ENCODE measurements around the gene TMPRSS13.

Gene TMPRSS13

GRCh38 chr11:117972629-117973502, 43.7 kb upstream of the TMPRSS13 start:
- Histone ChIP-seq H3K4me3 (ENCODE audit: low read depth in 1 of 2, low read length in 2 of 2) (no peak overlapping the region), H3K9me3 (ENCODE audit: insufficient read depth, low read length, severe bottlenecking) (no peaks in the 10 kb centered on the region), H2AFZ (ENCODE audit: low read depth, low read length) (no peak overlapping the region), H3K4me2 (ENCODE audit: insufficient read depth, low read length) (no peak overlapping the region), H3K79me2 (ENCODE audit: insufficient read depth, low read length) (no peaks in the 10 kb centered on the region), H3K4me1 (ENCODE audit: insufficient read depth, low read length) (peaks cover 24% of the 10 kb centered on the region), H3K36me3 (ENCODE audit: insufficient read depth, low read length) (no peaks in the 10 kb centered on the region), H3K9ac (ENCODE audit: low read depth, low read length) (no peak overlapping the region), H3K27ac (ENCODE audit: low read length) (no peak overlapping the region), H4K20me1 (ENCODE audit: insufficient read depth, low read length) (no peaks in the 10 kb centered on the region), H3K27me3 (ENCODE audit: insufficient read depth, low read length, poor library complexity) (no peaks in the 10 kb centered on the region)
- TF ChIP-seq EZH2 (IDR thresholded peaks at IDR 0.05; ENCODE audit: borderline replicate concordance, low read depth, low read length, severe bottlenecking) = no peak
- TF ChIP-seq CTCF (IDR thresholded peaks at IDR 0.05; ENCODE audit: borderline replicate concordance, extremely low read depth, low read length, poor library complexity, severe bottlenecking) = no peak
- DNase-seq (no peak), ATAC-seq (ENCODE audit: insufficient read depth, low read depth) (no peak)

- no peak overlapping the region for H3K9ac ChIP-seq (ENCODE audit: low read depth, low read length)
- no peak overlapping the region for H3K27ac ChIP-seq (ENCODE audit: low read length)
- no peaks in the 10 kb centered on the region for H3K79me2 ChIP-seq (ENCODE audit: insufficient read depth, low read length)
- ATAC-seq (ENCODE audit: insufficient read depth, low read depth) = no peak
- no peaks in the 10 kb centered on the region for H3K36me3 ChIP-seq (ENCODE audit: insufficient read depth, low read length)
- TF ChIP-seq CTCF (IDR thresholded peaks at IDR 0.05; ENCODE audit: borderline replicate concordance, extremely low read depth, low read length, poor library complexity, severe bottlenecking) (no peak), EZH2 (IDR thresholded peaks at IDR 0.05; ENCODE audit: borderline replicate concordance, low read depth, low read length, severe bottlenecking) (no peak)
- peaks cover 24% of the 10 kb centered on the region for H3K4me1 ChIP-seq (ENCODE audit: insufficient read depth, low read length)
- H3K4me3 ChIP-seq (ENCODE audit: low read depth in 1 of 2, low read length in 2 of 2) = no peak overlapping the region
- H2AFZ ChIP-seq (ENCODE audit: low read depth, low read length) = no peak overlapping the region
- H3K9me3 ChIP-seq (ENCODE audit: insufficient read depth, low read length, severe bottlenecking) = no peaks in the 10 kb centered on the region
- H3K4me2 ChIP-seq (ENCODE audit: insufficient read depth, low read length) = no peak overlapping the region
- H4K20me1 ChIP-seq (ENCODE audit: insufficient read depth, low read length) = no peaks in the 10 kb centered on the region
- no peaks in the 10 kb centered on the region for H3K27me3 ChIP-seq (ENCODE audit: insufficient read depth, low read length, poor library complexity)
- no peak for DNase-seq
Measured at GRCh38 chr11:117972044-117972443, 42.8 kb upstream of the TMPRSS13 start.

- DNase-seq = peak; percentile 64
- Histone ChIP-seq H4K20me1 (ENCODE audit: insufficient read depth, low read length) (no peaks in the 10 kb centered on the region), H3K9ac (ENCODE audit: low read depth, low read length) (no peak overlapping the region)
Measured at GRCh38 chr11:117970400-117971024, 41.3 kb upstream of the TMPRSS13 start.

More at GRCh38 chr11:117970400-117971024, 41.3 kb upstream of the TMPRSS13 start:
- TF ChIP-seq CTCF (IDR thresholded peaks at IDR 0.05; ENCODE audit: borderline replicate concordance, extremely low read depth, low read length, poor library complexity, severe bottlenecking) (no peak), EZH2 (IDR thresholded peaks at IDR 0.05; ENCODE audit: borderline replicate concordance, low read depth, low read length, severe bottlenecking) (no peak)
- Histone ChIP-seq H3K27ac (ENCODE audit: low read length) (no peak overlapping the region), H3K4me3 (ENCODE audit: low read depth in 1 of 2, low read length in 2 of 2) (no peak overlapping the region), H3K9me3 (ENCODE audit: insufficient read depth, low read length, severe bottlenecking) (no peaks in the 10 kb centered on the region), H3K79me2 (ENCODE audit: insufficient read depth, low read length) (no peaks in the 10 kb centered on the region), H3K36me3 (ENCODE audit: insufficient read depth, low read length) (no peaks in the 10 kb centered on the region), H3K27me3 (ENCODE audit: insufficient read depth, low read length, poor library complexity) (no peaks in the 10 kb centered on the region), H3K4me1 (ENCODE audit: insufficient read depth, low read length) (peaks cover 16% of the 10 kb centered on the region), H2AFZ (ENCODE audit: low read depth, low read length) (no peak overlapping the region), H3K4me2 (ENCODE audit: insufficient read depth, low read length) (0 out of 2 replicates have a peak overlapping the region, but pooled peaks have one; percentile 5)
- peak; percentile 95 for ATAC-seq (ENCODE audit: insufficient read depth, low read depth)
